Spleen (tissue), 7 donors: Measurements from ENCODE around the gene NFS1.

ENCODE experiments used
- POLR2A ChIP-seq, 3 donors: fragments of 450-650 bp; IDR thresholded peaks; one replicate each; pipeline ENCODE4 v1.5.1; 2017; ENCODE audit warnings: antibody characterized with exemption in 3 of 3, mild to moderate bottlenecking in 1 of 3
- POLR2AphosphoS5 ChIP-seq, 3 donors: sonication (generic); formaldehyde crosslinking; IDR thresholded peaks; one replicate each; pipeline ENCODE4 v1.5.1; 2017; ENCODE audit warnings: antibody characterized with exemption in 3 of 3
- TF ChIP-seq, protein P1 (sequence below), 11 experiments: fragments of 200-600 bp in 7 of 11; fragments of 450-650 bp in 4 of 11; sonication (generic) in 4 of 11; IDR thresholded peaks in 8 of 11; conservative IDR thresholded peaks in 3 of 11; 1 replicate in 7 of 11; 2 replicates in 4 of 11; pipeline versions ENCODE4 v1.4.0 to v1.8.0; 2016 to 2021; ENCODE audit warnings: antibody characterized with exemption in 11 of 11, inconsistent platforms in 4 of 11, mild to moderate bottlenecking in 1 of 11
- donor health status: DM: no; HTN: no; CAD: no; lungs with moderate emphysema.
- donor health status: DM: no; HTN: no; CAD: no.
- donor health status: DM: no; HTN: no; CAD: no.

- TF ChIP-seq POLR2A (IDR thresholded peaks at IDR 0.05) (no peak), POLR2AphosphoS5 (IDR thresholded peaks at IDR 0.05) (peak; percentile 25 to 57 (median 49))
- TF ChIP-seq, protein P1, sequence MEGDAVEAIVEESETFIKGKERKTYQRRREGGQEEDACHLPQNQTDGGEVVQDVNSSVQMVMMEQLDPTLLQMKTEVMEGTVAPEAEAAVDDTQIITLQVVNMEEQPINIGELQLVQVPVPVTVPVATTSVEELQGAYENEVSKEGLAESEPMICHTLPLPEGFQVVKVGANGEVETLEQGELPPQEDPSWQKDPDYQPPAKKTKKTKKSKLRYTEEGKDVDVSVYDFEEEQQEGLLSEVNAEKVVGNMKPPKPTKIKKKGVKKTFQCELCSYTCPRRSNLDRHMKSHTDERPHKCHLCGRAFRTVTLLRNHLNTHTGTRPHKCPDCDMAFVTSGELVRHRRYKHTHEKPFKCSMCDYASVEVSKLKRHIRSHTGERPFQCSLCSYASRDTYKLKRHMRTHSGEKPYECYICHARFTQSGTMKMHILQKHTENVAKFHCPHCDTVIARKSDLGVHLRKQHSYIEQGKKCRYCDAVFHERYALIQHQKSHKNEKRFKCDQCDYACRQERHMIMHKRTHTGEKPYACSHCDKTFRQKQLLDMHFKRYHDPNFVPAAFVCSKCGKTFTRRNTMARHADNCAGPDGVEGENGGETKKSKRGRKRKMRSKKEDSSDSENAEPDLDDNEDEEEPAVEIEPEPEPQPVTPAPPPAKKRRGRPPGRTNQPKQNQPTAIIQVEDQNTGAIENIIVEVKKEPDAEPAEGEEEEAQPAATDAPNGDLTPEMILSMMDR (IDR thresholded peaks at IDR 0.05 in 8 of 11, conservative IDR thresholded peaks at IDR 0.05 in 3 of 11) = no peak
Observed at GRCh38 chr20:35626386-35627001, 72.7 kb downstream of the NFS1 start.
